D341Med (cell line): ENCODE data around the gene MAD2L1BP.
A peak's percentile ranks its signal among the peaks of the same experiment; 100 is the strongest.

Source experiments
- DNase-seq: peaks from one replicate; pipeline ENCODE4 v3.0.0; 2012; ENCODE audit warnings: low spot score

Gene MAD2L1BP

DNA sequence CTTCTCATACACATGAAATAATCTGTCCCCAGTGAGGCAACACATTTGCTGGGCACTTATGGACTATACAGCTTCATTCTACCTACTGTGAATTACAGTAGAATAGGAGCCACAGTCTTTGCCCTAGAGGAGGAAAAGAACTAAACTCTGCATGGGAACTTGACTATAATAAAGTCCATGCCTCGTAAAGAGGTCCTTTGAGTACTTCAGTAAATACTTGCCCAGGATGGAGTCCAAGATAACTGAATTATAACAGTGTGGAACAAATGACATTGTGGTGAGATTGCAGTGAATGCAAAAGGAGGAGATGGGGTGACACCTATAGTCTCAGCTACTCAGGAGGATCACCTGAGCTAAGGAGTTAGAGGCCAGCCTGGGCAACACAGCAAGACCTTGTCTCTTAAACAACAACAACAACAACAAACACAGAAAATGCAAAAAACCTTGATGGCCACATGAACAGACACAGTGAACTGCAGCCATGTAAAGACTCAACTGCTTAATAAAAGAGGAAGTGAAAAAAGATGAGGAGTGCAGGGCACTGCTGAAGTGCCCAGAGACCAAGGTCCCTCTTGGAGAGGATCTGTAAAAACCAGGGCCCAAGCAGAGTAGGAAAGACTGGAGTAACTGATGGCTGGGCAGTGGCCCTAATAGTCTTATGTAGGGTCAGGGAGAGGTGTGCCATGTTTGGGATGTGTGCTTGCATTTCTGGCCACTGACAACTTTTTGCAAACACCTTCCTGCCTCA, 48.2 kb downstream of the MAD2L1BP start:
- no peak for DNase-seq

DNA sequence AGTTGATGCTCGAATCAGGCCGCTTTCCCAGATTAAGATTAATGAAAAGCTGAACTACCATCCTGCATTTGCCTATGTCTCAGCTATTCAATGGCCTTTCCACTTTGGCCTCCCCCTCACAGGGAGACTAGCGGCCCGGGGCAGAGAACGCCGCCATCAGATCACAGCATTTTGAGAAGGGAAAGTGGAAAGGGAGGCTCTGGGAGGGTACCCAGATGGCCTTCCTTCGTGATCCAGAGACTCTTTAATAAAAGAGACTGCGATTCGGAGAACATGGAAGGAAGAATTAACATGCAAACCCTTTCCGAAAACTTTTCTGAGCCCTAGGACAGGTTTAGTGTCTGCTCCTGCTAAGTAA, 51.4 kb downstream of the MAD2L1BP start:
- DNase-seq: no peak

DNA sequence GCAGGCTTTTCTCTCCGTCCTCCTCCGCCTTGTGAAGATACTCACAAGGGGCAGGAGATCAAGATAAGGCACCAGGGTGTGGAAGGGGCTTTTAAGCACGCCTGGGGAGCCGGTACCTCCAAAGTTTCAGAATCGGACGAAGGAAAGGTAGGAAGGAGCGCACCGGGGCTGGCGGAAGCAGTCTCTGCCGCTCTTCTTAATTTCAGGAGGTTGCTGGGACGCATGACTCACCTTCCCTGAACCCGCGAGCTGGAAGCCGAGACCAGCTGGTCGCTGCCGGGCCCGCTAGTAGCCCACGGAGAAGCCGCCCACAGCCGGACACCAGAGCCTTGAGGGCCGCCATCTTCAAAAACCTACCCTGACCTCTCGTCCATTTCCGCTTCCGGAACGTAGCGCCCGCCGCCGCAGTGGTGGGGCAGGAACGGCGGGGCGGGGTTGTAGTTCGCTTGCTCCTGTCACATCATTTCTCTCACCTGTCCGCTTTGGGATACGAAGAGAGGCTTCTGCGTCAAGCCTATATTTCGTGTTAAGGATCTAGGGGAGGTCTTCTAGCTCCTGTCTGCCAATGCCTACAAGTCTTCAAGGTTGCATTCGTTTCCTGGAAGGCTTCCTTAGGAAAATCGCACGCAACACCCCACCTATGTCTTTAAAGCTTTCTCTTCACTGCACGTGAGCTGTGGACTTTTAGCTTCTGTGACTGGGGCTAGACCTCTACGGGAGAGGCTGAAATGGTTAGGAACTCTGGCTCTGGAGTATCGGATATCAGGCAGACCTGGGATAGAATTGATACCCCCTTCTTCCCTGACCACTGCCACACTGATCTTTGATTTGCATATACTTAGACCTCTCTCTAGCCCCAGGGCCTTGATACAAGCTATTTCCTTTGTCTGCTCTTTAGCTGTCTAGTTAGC, 52.1 kb downstream of the MAD2L1BP start, which contains the start of gene MRPS18A:
Gene MRPS18A, minus strand, starts transcription at position 355 of the 911 bp plus-strand sequence. Its CDS starts 12 bp downstream, at position 343.
- peak; percentile 92 for DNase-seq

DNA sequence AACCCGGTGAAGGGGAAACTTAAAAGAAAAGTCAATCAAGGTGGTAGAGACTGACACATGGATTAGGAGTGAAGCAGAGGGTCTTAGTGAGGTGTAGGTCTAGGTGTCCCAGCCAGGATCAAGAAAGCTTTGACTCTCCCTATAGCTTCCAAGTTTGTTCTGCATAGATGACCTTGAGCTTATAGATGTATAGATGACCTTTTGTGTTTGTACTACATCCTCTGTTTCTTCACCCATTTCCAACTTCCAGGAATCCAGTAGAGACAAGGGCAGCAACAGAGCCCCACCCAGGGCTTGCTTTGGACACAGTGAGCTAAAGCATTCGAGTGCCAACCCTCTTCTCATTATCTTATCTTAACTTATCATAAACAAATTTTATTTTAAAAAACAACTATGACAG, 53.8 kb downstream of the MAD2L1BP start:
- DNase-seq: no peak
